Body of pancreas (tissue), 4 donors: ENCODE data around the gene ACTR1B.

Experiments used
- CTCF ChIP-seq, 7 experiments: fragments of 450-650 bp in 4 of 7; fragments of 200-600 bp in 3 of 7; sonication (generic) in 3 of 7; IDR thresholded peaks; one replicate each; pipeline ENCODE4 v1.5.1; 2016 to 2019; ENCODE audit warnings: antibody characterized with exemption in 7 of 7
- POLR2A ChIP-seq, 3 donors: fragments of 450-650 bp; IDR thresholded peaks; one replicate each; pipeline ENCODE4 v1.6.1; 2016; ENCODE audit warnings: antibody characterized with exemption in 3 of 3, mild to moderate bottlenecking in 2 of 3

GRCh38 chr2:97708048-97708380 lies 44.2 kb upstream of the ACTR1B start:
- TF ChIP-seq CTCF (IDR thresholded peaks at IDR 0.05) (no peak), POLR2A (IDR thresholded peaks at IDR 0.05) (no peak)
